Body of pancreas (tissue), 4 donors: ENCODE data around the gene SETD1A. TPM values are rescaled to one million over a fixed set of nuclear protein-coding genes. Genes with fewer than 3 reads are reported as not detected.
A peak's percentile ranks its signal among the peaks of the same experiment; 100 is the strongest.

Experiments used
- ATAC-seq: fragments of 150-250 bp; one replicate; pipeline ENCODE4 v1.9.1; 2016
- DNase-seq, 4 donors: peaks; one replicate each; pipeline ENCODE4 v3.0.0-alpha.2; 2019
- H3K27ac ChIP-seq, 4 donors: fragments of 200-600 bp; sonication (generic); 1 replicate in 3 of 4; 2 replicates in 1 of 4; pipeline versions ENCODE4 v1.5.1 to v1.6.1; 2016 to 2019; ENCODE audit warnings: mild to moderate bottlenecking in 1 of 4, mixed read lengths in 1 of 4, moderate library complexity in 1 of 4
- H3K27me3 ChIP-seq, 2 donors: fragments of 200-600 bp; sonication (generic); one replicate each; pipeline ENCODE4 v1.6.0; 2016; ENCODE audit warnings: mild to moderate bottlenecking in 1 of 2
- H3K36me3 ChIP-seq, 2 donors: fragments of 200-600 bp; sonication (generic); replicated peaks in 1 of 2; 2 replicates each; pipeline ENCODE4 v1.5.1; 2016; ENCODE audit warnings: low read depth in 2 of 2; ENCODE audit not compliant: insufficient read depth in 1 of 2
- H3K4me1 ChIP-seq: fragments of 200-600 bp; sonication (generic); one replicate; pipeline ENCODE4 v1.6.0; 2016
- H3K4me3 ChIP-seq, 2 donors: fragments of 200-600 bp; sonication (generic); 1 replicate in 1 of 2; 2 replicates in 1 of 2; pipeline ENCODE4 v1.5.1; 2016 to 2019
- H3K9me3 ChIP-seq, 3 donors: fragments of 200-600 bp; sonication (generic); 1 replicate in 2 of 3; 2 replicates in 1 of 3; pipeline ENCODE4 v1.5.1; 2016
- CTCF ChIP-seq, 7 experiments: fragments of 450-650 bp in 4 of 7; fragments of 200-600 bp in 3 of 7; sonication (generic) in 3 of 7; IDR thresholded peaks; one replicate each; pipeline ENCODE4 v1.5.1; 2016 to 2019; ENCODE audit warnings: antibody characterized with exemption in 7 of 7
- POLR2A ChIP-seq, 3 donors: fragments of 450-650 bp; IDR thresholded peaks; one replicate each; pipeline ENCODE4 v1.6.1; 2016; ENCODE audit warnings: antibody characterized with exemption in 3 of 3, mild to moderate bottlenecking in 2 of 3
- WGBS, 2 donors: methylation state at CpG; one replicate each; pipeline ENCODE4 v1.1.5; 2017; 5-methylcytosine and 5-hydroxymethylcytosine counted together
- intact Hi-C: fragments of 100-400 bp; cut with DNase I; formaldehyde crosslinking; loops from one replicate; pipeline ENCODE4 v1.15.1; 2023
- total RNA-seq, 2 donors: library from RNA; depleted of rRNA; stranded (reverse); fragments of >200 nt; gene quantifications; one replicate each; pipeline ENCODE4 v1.1.0, GENCODE V29; 2016

SETD1A gene
- total RNA-seq, 2 donors from 2014 or later, result 4.7 to 10.9 TPM

- H3K27ac ChIP-seq, result no peak overlapping the region
- H3K36me3 ChIP-seq, result peaks cover 10 to 32% of the 10 kb centered on the region in 2 donors
- ATAC-seq, result no peak
- no peak for DNase-seq
- intact Hi-C loops, result no loop called here
- WGBS, 2 donors, result 81 to 83% methylated on average over 6 to 17 of the region's 17 CpGs
- H3K4me1 ChIP-seq, result no peaks in the 10 kb centered on the region
- no peak for TF ChIP-seq POLR2A (IDR thresholded peaks at IDR 0.05)
- TF ChIP-seq CTCF (IDR thresholded peaks at IDR 0.05), result peak in 1 of 7 experiments; percentile 5
- no peak overlapping the region for H3K4me3 ChIP-seq
- H3K27me3 ChIP-seq, result no peaks in the 10 kb centered on the region
- H3K9me3 ChIP-seq, result no peaks in the 10 kb centered on the region
Observed at GRCh38 chr16:30977502-30977901, 19.9 kb downstream of the SETD1A start.

- no peak overlapping the region for H3K4me3 ChIP-seq
- ATAC-seq (no peak), DNase-seq (no peak)
- no peak for TF ChIP-seq CTCF (IDR thresholded peaks at IDR 0.05)
- no peaks in the 10 kb centered on the region for H3K9me3 ChIP-seq
- intact Hi-C loops, result loop anchor here (5.0 to 10.0 kb wide), 3 partner anchors 165 to 885 kb away; no protein-coding TSS in a partner anchor
- peaks cover 10 to 24% of the 10 kb centered on the region in 2 donors for H3K36me3 ChIP-seq
- no peaks in the 10 kb centered on the region for H3K4me1 ChIP-seq
- H3K27me3 ChIP-seq, result no peaks in the 10 kb centered on the region
- no peak overlapping the region for H3K27ac ChIP-seq
- 92% methylated on average over 16 to 58 of the region's 62 CpGs for WGBS, 2 donors
Observed at GRCh38 chr16:30979170-30980022, 21.8 kb downstream of the SETD1A start.

- intact Hi-C loops, result loop anchor here (5.0 to 10.0 kb wide), 3 partner anchors 165 to 885 kb away; no protein-coding TSS in a partner anchor
- no peak overlapping the region for H3K4me3 ChIP-seq
- no peak for TF ChIP-seq CTCF (IDR thresholded peaks at IDR 0.05)
- no peak for TF ChIP-seq POLR2A (IDR thresholded peaks at IDR 0.05)
- H3K27ac ChIP-seq, result no peak overlapping the region
- H3K27me3 ChIP-seq, result no peaks in the 10 kb centered on the region
- WGBS, 2 donors, result 91% methylated on average over 12 to 13 of the region's 15 CpGs
- no peaks in the 10 kb centered on the region for H3K4me1 ChIP-seq
- DNase-seq (no peak), ATAC-seq (no peak)
- no peaks in the 10 kb centered on the region for H3K9me3 ChIP-seq
- H3K36me3 ChIP-seq, result peaks cover 10 to 24% of the 10 kb centered on the region in 2 donors
Observed at GRCh38 chr16:30980023-30980371, 22.4 kb downstream of the SETD1A start.

- no peaks in the 10 kb centered on the region for H3K27me3 ChIP-seq
- ATAC-seq (no peak), DNase-seq (no peak)
- 91% methylated on average over 21 to 29 of the region's 29 CpGs for whole genome bisulfite sequencing, 2 donors
- no peak overlapping the region for H3K4me3 ChIP-seq
- TF ChIP-seq POLR2A (IDR thresholded peaks at IDR 0.05) (no peak), CTCF (IDR thresholded peaks at IDR 0.05) (no peak)
- peaks cover 10 to 24% of the 10 kb centered on the region in 2 donors for H3K36me3 ChIP-seq
- H3K27ac ChIP-seq, result no peak overlapping the region
- intact Hi-C loops, result loop anchor here (5.0 to 10.0 kb wide), 3 partner anchors 164 to 884 kb away; no protein-coding TSS in a partner anchor
- peaks cover 3% of the 10 kb centered on the region for H3K4me1 ChIP-seq
- H3K9me3 ChIP-seq, result no peaks in the 10 kb centered on the region
Observed at GRCh38 chr16:30980434-30980833, 22.9 kb downstream of the SETD1A start.
